Activated CD8-positive, alpha-beta memory T cell treated with anti-CD3 and anti-CD28 coated beads for 1 hour (primary cell): Measurements from ENCODE around the gene EOLA2.
"Not testable (repeated sequence)": the region's sequence is repeated elsewhere in the genome, so short reads cannot be mapped to it uniquely, and the experiment has no call there.

Experiments used
- DNase-seq, 2 donors: peaks; one replicate each; pipeline ENCODE4 v3.0.0-alpha.2; 2020; ENCODE audit warnings: low read depth in 1 of 2; ENCODE audit errors: extremely low read depth in 1 of 2

Gene EOLA2

GRCh38 chrX:149938427-149938880 is at the start of gene EOLA2:
EOLA2 (minus strand) TSS chrX:149938491; CDS start chrX:149933874, 4,617 bp downstream.
- DNase-seq: peak; percentile 76 to 85

DNA sequence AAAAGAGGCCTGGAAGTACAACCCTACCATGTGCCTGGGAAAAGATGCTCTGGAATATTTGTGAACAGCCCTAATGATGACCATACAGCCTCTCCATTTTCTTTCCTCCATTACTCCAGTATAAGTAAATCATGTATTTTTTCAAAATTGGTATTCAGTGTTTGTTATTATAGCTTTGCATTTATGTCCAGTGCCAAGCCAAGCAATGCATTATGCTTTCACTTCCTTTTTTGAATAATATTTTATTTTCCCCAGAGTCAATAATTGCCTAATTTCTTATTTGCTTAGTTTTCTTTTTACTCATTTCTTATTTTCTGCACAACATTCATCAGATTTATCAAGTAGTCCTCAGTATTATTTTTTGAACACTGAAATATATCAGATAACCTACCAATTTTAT is 49.3 kb upstream of the EOLA2 start:
- no peak for DNase-seq

- DNase-seq: no peak
These were observed 46.1 kb upstream of the EOLA2 start for GRCh38 chrX:149984411-149984810.

DNA sequence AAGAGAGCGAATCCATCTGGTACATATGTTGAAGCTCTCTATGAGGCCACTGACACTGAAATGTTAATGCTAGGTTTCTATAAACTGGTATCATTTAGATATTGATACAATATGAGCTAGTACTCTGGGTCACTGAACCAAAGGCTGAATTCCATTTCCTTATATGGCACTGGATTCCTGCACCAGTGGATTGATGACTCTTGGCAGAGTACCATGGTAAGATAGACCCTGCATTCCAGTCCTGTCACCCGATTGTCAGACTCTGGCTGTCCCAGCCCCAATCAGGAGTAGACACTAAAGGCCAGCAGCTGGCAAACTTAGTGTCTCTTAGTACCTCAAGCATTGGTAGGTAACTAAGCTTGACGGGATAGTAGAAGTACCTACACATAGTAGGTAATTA is 44.0 kb upstream of the EOLA2 start:
- no peak for DNase-seq

DNA sequence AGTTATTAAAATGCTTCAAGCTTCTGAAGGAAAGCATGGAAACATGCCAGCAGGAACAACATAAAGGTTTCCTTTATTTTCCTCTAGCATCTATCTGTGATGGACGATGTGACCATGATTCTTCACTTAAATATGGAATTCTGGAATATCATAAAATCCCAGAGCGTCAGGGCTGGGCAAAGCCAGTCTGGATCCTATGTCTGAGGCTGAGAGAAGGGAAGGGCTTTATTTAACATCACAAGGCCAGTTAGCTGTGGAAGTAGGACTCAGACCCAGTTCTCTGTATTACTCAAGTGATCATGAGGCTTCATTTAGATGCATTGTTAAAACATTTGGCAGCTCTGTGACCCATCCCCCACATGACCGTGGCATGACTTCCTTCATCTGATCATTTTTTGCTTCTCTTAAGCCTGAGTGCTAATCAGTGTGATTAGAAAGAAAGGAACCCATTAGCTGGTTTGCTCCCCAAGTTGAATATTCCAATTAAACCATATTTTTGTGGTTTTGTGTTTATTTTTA is 40.9 kb upstream of the EOLA2 start:
- DNase-seq: no peak

DNA sequence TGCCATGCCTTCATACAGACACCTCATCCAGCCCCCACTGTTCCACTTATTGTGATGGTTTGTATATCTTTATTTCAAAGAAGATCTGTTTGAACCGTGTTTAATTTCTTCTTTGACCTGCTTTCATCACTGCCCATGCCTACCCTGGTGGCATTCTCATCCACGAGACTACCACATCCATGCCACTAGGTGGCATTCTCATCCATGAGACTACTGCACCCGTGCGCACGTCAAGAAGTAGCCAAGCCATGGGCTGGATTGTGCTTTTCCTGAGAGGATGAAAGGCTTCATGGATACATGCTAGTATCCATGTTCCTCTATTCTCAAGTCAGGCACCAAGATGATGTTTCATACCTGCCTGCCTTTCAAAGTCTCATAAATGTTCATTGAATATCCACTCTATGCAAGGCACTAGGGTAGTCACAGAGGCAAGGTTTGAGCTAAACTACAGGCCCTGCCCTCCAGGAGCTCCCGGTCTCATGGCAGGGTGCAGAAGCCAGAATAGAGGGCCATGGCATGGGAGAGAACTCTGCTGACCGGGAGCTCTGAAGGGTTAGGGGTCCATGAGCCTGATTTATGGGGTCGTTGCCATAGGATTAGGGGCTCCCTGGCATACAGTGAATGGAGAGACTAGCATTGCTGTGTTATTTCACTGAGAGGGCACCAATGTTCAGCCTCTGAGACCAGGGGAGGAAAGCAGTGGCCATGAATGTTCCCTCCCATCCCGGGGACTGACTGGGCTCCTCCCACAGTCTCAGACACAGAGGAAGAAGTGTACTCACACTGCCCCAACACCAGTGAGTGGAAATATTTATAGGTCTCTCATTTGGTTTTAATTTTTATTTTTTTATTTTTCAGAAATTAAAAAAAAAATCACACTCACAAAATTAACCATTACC is 24.8 kb upstream of the EOLA2 start:
- no peak for DNase-seq

- DNase-seq: no peak
These were observed 23.7 kb upstream of the EOLA2 start for GRCh38 chrX:149962010-149962409.

GRCh38 chrX:149961572-149961971 is 23.3 kb upstream of the EOLA2 start:
- no peak for DNase-seq

DNA sequence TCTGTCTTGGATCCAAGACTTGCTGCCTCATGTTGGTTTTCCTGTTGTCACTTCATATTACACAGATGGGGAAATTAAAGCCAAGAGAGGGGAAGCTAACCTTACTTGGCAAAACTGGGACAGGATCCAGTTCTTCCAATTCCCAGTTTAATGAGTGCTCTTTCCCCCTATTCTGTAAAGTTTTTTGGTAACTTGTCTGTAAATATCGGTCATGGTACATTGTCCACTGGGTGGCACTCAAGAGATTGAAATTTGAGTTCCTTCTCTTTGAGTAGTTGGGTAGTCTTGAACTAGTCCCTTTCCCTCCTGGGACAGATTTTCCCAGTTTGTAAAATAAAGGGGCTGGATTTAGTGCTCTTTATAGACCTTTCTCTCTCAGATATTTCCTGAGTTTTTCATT is 12.4 kb upstream of the EOLA2 start:
- no peak for DNase-seq

- DNase-seq: no peak
These were observed 11.6 kb upstream of the EOLA2 start for GRCh38 chrX:149949743-149950436.

DNA sequence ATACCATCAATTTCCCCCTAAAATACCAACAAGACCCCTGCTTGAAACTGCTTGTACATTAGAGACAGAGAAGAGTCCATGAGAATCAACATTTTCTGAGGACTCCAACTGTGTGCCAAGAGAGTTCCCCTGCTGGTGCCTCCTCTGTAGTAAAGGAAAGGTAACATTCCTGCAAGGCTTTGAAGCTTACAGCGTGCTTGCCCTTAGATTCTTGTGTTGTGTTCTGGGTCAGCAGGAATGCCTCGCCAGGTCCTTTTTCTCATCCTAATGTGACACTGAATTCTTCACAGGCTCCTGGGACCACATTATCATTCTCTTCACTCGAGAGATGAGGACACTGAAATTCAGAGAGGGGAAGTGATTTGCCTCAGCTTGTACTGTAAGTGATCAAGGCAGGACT is 9.7 kb upstream of the EOLA2 start:
- DNase-seq: no peak

DNA sequence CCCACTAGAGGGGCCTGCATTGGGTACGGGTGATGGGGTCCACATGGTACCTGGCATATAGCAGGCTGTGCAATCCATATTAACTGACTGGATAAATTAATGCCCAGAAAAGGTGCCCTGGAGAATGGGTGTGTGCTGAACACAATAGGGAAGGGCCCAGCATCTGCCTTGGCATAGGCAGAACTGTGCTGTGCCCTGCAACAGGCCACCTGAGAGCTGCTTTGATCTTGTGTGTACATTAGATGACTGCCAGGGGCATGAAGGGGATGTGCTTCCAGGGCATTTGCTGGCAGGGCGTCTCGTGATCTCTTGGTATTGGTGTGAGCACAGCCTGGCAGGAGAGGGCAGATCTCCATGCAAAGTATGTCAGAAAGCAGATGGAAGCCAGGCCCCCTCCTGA is 8.6 kb upstream of the EOLA2 start:
- DNase-seq: not testable (repeated sequence)

DNA sequence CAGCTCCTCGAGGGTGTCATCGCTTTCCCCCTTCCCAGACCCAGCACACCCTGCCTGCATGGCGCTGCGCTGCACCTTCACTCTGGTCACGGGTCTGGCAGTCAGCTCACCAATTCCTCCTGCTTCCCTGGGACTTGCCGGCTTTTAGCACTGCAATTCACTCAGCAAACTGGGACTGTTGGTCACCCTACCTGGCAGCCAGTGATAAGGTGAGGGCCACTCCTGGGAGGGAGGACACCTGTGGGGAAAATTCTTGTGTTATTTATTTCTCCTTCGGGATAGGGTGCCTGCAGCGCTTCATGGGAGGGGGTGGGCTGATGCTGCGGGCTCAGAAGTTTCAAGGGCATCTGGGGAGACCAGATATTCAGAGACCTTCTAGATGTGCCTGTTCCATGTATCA is 7.5 kb upstream of the EOLA2 start:
- not testable (repeated sequence) for DNase-seq

DNA sequence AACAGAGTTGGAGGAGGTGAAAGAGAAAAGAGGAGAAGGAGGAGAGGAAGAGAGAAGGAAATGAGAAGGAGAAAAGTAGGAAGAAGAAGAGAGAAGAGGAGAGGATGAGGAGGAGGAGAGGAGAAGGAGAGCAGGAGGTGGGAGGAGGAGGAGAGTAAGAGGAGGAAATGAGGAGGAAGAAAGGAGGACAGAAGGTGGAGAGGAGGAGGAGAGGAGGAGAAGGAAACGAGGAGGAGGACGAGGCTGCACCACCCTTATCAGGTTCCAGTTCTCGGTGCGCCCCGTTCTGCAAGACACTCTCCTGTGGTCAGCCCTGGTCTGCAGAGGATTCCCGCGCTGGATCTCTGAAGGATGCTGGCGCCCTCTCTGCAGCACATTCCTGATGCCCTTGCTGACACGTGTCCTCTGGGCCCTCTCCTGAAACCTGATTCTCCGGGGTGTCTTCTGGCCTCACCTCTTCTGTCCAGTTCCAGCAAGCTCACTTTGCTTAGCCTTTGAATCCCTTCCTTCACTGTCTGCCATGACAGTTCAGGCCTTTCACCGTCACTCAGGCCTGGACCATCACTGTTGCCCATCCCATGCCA is 6.9 kb upstream of the EOLA2 start:
- DNase-seq: not testable (repeated sequence)

DNA sequence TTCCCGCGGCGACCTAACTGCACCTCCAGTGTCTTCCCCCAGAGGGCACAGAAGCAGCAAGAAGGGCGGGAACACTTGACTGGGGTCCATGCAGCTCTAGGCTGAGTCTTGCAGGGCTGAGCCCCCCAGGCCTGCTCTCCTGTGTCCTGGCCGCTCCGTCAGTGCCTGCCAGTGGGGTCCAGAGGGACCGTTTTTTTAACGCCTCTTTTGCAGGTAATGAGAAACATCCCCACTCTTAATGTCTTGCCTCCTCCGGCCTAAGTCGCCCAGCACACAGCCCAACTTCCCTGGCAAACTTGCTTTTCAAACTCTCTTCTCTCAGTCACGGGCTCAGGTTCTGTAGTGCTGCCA is 2.4 kb upstream of the EOLA2 start:
- DNase-seq: not testable (repeated sequence)

- peak; percentile 73 to 80 for DNase-seq
These were observed 1.8 kb upstream of the EOLA2 start for GRCh38 chrX:149939905-149940673.

DNA sequence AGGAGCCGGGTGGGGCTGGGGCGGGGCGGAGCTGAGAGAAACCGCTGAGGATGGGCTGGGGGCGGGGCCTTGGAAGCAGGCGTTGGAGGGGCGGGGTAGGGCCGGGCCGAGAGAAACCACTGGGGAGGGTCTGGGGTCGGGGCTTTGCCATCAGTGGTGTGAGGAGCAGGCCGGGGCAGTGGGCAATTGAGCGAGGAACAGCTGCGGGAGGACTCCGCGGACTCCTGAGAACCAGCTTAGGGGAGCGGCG is 1.3 kb upstream of the EOLA2 start:
- DNase-seq: no peak

DNA sequence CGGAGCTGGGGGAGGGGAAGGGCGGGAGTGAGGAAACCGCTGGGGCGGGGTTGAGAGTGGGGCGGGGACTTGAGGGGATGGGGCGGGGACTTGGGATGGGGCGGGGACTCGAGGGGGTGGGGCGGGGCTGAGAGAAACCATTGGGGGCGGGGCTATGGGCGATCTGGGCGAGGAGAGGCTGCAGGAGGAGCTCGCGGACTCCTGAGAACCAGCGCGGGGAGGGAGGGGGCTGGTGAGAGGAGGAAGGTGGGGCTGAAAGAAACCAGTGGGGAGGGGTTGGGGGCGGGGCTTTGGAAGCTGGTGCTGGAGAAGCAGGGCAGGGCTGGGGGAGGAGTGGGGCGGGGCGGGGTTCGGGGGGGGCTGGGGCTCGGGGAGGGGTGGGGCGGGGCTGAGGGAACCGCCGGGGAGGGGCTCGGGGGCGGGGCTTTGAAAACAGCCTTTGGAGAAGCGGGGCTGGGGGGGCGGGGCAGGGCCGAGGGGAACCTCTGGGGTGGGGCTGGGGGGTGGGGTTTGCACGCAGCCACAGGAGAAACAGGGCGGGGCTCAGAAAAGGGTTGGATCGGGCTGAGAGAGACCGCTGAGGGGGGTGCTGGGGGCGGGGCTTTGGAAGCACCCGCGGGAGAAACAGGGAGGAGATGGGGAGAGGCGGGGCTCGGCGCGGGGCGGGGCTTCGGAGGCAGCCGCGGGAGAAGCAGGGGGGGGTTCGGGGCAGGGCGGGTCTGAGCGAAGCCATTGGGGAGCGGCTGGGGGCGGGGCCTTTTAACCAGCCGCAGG is 777 bp upstream of the EOLA2 start:
- DNase-seq: peak; percentile 78 to 79

DNA sequence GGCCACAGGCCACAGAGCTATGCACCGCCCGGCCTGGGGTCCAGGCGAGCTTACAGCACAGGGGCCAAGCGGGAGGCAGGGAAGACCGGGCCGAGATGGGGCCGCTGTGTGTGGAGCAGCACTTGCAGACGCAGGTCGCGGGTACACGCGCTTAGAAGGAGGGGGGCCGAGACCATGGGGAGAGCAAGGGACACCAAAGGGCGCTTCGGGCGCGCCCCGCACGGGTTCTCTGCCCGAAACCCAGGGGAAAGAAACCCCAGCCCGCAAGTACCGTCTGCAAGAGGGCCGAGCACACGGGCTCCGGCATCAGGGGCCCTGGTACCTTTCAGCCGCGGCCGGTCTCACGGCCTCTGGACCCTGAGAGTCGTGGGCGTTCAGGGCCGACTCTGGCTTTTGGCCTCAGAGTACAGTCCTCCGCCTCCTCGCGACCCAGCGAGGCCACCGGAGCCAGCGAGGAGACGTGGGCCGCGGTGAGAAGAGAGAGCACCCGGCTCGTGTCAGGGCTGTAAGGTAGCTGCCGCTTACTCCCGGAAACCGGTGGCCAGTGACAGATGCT is 342 bp downstream of the EOLA2 start:
- DNase-seq: no peak

- DNase-seq: not testable (repeated sequence)
These were observed 963 bp downstream of the EOLA2 start for GRCh38 chrX:149937328-149937727.
